NCI-H774 (cell line): Measurements from ENCODE around the gene RUNDC1.
"Not testable (repeated sequence)": the region's sequence is repeated elsewhere in the genome, so short reads cannot be mapped to it uniquely, and the experiment has no call there.

Experiments used
- DNase-seq: peaks from one replicate; lab custom pipeline; 2025; lab: John Stamatoyannopoulos, UW

Gene RUNDC1

GRCh38 chr17:42980274-42980765, at the start of gene RUNDC1:
Gene RUNDC1, plus strand, starts transcription at chr17:42980565. Its CDS starts 12 bp downstream, at chr17:42980577.
- peak; percentile 96 for DNase-seq

GRCh38 chr17:42937712-42938596, 42.4 kb upstream of the RUNDC1 start:
- DNase-seq, result peak; percentile 79

DNA sequence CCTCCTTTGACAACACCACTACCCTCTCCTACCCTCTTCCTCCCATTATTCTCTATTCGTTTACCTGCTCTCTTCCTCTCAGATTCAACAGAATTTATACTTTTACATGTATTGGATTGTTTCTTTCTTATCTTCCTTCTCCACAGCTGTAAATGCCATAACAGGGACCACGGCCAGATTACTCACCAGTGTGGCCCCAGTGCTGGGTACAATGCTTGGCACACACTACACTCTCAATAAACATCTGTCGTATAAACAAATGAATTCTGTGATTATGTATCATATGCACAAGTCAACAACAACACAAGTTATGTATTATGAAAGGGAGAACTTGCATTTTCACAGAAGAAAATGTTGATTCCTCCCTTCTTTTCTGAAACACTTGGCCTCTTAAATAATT, 36.2 kb upstream of the RUNDC1 start:
- no peak for DNase-seq

DNA sequence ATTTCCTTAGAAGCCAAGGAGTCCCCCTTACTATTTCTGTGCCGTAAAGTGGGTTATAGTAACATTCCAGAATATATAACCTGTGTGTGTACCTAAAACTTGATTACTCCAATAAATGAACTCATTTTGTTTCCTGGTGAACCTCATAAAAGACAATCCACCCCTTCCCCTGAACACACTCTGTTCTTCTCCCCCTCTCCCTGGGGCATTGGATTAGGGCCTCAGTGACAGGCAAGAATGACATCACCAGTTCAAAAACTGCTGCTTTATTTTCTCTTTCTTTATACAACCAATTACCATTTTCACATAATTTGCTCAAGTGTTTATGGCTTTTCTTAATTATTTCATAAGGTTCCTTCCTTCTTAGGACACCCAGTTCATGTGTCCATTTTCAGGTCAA, 33.6 kb upstream of the RUNDC1 start:
- DNase-seq, result no peak

DNA sequence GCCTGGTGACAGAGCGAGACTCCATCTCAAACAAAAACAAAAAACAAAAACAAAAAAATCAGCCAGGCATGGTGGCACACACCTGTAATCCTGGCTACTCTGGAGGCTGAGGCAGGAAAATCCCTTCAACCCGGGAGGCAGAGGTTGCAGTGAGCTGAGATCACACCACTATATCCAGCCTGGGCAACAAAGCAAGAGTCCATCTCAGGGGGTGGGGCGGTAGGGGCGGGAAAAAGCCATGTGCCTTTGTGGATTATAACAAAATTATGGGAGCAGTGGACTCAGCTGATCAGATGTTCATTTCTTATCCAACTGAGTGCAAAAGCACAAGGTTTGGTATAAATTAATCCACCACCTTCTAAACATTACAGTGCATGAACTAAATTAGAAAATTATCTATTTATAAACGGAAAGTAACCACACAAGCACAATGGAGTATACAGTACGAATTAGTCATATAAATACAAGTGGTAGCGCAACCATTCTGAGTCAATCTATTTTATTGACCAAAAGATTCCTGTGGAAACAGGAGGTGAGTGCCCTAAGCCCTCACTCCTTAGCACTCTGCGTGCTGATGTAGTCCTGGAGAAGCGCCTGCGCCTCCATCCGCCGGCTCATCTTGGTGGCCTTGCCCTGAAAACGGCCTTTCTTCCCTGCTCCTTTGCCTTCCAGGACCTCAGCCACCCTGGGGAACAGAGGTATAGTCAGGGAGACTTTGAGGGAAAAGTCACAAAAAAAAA, 30.2 kb upstream of the RUNDC1 start:
- no peak for DNase-seq

- DNase-seq, result no peak
Measured at GRCh38 chr17:42953669-42954068, 26.7 kb upstream of the RUNDC1 start.

DNA sequence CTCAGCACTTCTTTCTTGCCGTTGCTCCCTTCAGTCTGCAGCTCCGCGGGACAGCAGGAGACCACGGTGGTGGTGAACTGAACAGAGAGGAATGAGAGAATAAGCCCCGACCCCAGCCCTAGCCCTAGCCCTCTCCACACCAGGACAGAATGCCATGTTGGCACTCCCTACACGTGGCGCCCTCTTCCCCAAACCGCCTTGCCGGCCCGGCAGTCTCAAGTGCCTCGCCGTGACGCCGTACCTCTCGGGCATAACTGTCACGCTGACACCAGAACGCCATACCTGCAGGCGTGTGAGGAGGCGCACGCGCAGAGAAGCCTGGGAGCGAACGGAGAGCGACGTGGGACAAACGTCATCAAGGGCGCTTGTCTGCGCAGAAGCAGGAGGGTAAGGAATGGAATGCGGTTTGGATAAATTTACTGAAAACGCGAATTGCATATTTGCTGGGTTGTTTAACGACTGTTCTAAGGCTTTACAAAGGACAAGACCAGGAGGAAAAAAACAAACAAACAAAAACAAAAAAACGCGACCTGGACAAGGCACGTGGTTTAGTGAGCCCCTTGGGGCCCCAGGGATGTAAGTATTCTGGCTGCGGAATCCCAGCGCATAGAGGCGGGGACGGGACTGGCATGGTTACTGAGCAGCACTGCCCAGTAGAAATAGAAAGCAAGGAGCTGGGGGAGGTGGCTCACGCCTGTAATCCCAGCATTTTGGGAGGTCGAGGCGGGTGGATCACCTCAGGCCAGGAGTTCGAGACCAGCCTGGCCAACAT, 16.0 kb upstream of the RUNDC1 start, which contains the start of gene AARSD1:
TSS of gene AARSD1 (minus strand) at position 294 of the 772 bp plus-strand sequence. CDS start at position 280, 14 bp downstream.
- DNase-seq, result peak; percentile 97

DNA sequence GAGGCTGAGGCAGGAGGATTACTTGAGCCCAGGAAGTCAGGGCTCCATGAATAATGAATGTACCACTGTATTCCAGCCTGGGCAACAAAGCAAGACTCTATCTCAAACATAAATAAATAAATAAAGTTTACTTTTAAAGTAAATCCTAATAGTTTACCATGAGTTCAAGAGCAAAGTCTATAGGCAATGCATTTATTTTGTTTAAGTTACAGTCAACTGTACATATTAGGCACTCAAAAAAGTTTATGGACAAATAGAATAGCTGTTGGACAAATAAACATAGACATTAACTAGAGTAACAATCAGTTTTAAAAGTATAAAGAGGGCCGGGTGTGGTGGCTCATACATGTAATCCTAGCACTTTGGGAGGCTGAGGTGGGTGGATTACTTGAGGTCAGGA, 12.4 kb upstream of the RUNDC1 start:
- DNase-seq, result no peak

DNA sequence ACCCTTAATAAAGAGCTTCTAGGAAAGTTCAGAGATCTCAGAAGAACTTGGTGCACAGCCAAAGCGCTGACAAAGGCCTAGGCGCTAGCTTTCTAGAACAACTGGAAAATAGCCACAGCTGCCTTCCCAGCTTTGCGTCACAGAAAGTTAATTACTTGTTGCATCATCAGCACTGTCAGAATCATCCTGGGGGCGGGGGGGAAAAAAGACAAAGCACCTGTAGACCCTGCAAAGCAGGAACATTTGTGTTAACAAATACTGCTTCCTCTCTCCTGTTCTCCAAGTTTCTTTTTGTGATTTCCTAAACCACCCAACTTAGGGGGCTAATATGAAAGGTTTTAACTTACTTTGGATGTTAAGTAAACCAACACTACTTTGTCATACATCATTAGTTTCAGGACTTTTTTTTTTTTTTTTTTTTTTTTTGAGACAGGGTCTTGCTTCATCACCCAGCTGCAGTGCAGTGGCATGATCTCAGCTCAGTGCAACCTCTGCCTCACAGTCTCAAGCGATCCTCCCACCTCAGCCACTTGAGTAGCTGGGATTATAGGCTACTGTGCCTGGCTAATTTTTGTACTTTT, 11.3 kb upstream of the RUNDC1 start:
- no peak for DNase-seq

DNA sequence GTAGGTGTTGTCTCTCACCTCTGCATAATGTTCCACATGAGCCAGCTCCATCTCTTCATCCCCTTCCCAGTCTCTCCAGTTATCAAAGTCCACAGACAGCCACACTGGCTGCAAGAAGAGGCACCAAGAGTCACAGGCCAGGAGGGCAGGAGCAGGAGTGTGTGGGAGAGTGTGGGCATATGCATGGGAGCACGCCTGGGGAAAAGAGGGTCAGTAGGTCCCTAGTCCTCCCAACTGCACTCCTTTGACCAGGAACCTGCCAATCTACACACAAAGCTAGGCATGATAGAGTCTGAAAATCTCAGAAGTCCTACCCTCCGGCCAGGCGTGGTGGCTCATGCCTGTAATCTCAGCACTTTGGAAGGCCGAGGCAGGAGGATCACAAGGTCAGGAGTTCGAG, 8.8 kb upstream of the RUNDC1 start:
- DNase-seq, result no peak

DNA sequence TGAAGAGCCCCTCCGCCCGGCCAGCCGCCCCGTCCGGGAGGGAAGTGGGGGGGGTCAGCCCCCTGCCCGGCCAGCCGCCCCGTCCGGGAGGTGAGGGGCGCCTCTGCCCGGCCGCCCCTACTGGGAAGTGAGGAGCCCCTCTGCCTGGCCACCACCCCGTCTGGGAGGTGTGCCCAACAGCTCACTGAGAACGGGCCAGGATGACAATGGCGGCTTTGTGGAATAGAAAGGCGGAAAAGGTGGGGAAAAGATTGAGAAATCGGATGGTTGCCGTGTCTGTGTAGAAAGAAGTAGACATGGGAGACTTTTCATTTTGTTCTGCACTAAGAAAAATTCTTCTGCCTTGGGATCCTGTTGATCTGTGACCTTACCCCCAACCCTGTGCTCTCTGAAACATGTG, 7.0 kb upstream of the RUNDC1 start:
- DNase-seq, result not testable (repeated sequence)

DNA sequence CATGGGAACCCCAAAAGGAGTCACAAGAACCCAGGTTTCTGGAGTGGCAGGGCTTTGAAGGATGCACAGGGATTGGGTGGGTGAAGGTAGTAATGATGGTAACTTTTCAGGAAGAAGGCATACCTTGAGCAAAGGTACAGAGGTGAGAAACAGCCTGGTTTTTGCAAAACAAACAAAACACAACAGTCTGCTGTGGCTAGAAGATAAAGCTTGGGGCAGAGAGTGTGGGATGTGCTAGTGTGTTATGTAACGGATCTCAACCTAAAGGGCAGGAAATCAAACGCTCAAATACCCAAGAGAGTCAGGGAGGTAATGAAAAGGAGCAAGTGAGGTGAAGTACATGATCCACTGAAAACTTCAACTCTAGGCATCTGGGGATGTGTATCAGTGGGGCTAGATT, 5.1 kb upstream of the RUNDC1 start:
- DNase-seq, result no peak

DNA sequence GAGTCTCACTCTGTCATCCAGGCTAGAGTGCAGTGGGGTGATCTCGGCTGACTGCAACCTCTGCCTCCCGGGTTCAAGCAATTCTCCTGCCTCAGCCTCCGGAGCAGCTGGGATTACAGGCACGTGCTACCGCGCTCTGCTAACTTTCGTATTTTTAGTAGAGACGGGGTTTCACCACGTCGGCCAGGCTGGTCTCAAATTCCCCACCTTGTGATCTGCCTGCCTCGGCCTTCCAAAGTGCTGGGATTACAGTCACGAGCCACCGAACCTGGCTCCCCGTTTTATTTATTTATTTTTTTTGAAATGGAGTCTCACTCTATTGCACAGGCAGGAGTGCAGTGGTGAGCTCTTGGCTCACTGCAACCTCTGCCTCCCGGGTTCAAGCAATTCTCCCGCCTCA, 4.7 kb upstream of the RUNDC1 start:
- not testable (repeated sequence) for DNase-seq

GRCh38 chr17:42979511-42980273, 673 bp upstream of the RUNDC1 start, which contains the start of gene PTGES3L:
Gene PTGES3L, minus strand, starts transcription at chr17:42980080. Its CDS starts 27 bp downstream, at chr17:42980053.
- peak; percentile 73 for DNase-seq

DNA sequence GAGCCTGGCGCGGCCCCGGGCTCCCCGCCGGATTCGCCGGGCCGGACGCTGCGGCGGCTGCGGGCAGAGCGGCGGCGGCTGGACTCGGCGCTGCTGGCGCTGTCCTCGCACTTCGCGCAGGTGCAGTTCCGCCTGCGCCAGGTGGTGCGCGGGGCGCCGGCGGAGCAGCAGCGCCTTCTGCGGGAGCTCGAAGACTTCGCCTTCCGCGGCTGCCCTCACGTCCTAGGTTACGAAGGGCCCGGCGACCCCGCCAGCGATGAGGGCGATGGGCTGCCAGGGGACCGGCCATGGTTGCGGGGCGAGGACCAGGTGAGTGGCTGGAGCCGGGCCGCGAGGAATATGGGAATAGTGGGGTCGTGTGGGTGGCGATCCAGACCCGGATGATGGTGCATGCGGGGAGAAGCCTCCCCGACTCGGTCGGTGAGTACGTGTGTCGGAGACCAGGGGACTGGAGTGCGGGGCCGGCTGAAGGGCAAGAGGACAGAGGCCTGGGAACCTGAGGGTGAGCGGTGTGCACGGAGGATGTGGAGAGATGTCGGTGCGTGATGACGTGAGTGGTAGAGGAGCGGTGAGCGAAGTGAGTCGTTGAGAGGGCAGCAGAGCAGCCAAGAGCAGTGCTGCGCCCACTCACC, 517 bp downstream of the RUNDC1 start:
- DNase-seq, result peak; percentile 65

- no peak for DNase-seq
Measured at GRCh38 chr17:42982266-42982665, 1.9 kb downstream of the RUNDC1 start.

GRCh38 chr17:42985225-42985624, 4.9 kb downstream of the RUNDC1 start:
- no peak for DNase-seq

- no peak for DNase-seq
Measured at GRCh38 chr17:42989141-42989540, 8.8 kb downstream of the RUNDC1 start.

DNA sequence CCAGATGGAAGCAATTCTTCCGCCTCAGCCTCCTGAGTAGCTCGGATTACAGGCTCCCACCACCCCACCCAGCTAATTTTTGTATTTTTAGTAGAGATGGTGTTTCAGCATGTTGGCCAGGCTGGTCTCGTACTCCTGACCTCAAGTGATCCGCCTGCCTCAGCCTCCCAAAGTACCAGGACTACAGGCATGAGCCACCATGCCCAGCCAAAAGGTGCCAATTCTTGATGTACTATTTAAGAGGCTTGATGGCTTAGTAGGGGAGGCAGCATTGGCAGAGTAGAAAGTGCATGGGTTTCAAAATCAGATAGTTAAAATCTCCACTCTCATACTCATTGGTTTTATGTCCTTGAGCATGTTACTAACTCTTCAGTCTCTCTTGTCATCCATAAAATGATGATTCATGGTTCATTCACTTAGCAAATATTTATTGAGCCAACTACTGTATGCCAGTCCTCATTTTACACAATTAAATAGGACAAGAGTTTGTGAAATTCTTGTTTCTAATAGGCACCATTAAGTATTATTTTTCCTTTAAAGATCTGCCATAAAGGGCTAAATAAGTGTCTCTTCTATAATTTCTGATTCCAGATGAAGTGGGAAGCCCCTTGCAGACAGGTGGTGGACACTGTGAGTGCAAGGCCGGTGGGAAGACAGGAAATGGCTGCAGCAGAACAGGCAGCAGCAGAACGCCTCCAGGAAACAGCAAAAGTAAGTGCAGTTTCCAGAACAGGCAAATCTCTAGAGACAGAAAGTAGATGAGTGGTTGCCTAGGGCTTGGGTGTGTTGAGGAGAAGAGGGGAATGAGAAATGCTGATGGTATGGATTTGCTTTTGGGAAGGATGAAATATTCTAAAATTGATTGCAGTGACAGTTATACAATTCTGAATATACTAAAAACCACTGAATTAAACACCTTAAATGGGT, 9.6 kb downstream of the RUNDC1 start:
- no peak for DNase-seq
